ENCODE data around the gene UGT1A8.

DNA sequence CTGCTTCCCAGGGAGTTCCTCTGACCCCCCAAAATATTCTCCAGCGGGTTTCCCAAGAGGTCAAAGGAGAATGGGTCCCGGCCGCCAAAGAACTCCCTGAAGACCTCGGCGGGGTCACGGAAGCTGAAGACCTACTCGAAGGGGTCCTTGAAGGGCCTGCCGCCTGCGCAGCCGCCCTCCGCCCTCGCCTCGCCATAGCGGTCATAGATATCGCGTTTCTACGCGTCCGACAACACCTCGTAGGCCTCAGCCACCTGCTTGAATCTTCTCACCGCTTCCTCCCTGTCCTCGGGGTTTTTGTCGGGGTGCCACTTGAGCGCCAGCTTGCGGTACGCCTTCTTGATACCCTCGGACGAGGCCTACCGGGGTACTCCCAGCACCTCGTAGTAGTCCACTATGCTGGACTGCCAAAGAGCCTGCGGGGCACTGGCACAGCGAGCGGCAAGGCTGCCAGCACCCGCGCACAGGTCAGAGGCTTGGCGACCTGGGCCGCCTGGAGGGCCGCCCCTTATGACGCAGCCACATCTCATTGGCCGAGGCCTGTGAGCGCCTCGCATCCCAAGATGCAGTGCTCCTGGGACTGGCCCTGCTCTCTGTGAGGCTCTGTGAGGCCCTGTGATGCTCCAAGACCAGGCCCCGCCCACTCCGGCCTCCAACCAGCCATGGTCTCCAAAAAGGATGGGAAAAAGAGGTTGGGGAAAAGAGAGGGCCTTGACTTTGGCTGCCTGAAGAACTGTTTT, 137.6 kb downstream of the UGT1A8 start:
- TF ChIP-seq, protein P1, sequence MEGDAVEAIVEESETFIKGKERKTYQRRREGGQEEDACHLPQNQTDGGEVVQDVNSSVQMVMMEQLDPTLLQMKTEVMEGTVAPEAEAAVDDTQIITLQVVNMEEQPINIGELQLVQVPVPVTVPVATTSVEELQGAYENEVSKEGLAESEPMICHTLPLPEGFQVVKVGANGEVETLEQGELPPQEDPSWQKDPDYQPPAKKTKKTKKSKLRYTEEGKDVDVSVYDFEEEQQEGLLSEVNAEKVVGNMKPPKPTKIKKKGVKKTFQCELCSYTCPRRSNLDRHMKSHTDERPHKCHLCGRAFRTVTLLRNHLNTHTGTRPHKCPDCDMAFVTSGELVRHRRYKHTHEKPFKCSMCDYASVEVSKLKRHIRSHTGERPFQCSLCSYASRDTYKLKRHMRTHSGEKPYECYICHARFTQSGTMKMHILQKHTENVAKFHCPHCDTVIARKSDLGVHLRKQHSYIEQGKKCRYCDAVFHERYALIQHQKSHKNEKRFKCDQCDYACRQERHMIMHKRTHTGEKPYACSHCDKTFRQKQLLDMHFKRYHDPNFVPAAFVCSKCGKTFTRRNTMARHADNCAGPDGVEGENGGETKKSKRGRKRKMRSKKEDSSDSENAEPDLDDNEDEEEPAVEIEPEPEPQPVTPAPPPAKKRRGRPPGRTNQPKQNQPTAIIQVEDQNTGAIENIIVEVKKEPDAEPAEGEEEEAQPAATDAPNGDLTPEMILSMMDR (IDR thresholded peaks at IDR 0.05) = no peak
- TF ChIP-seq POLR2A (IDR thresholded peaks at IDR 0.05) = no peak

All from adrenal gland (tissue), 5 donors.